AG09309 (cell line): Measurements from ENCODE around the gene IER5.

Experiments used
- DNase-seq: peaks from one replicate; pipeline ENCODE4 v3.0.0-alpha.2; 2010; ENCODE audit warnings: low read depth
- H3K4me3 ChIP-seq: 2 replicates; pipeline ENCODE4 v1.5.1; 2011; ENCODE audit warnings: mild to moderate bottlenecking, low read depth, low read length, moderate library complexity; ENCODE audit not compliant: control insufficient read depth
- CTCF ChIP-seq: IDR thresholded peaks from 2 replicates; pipeline ENCODE4 v1.5.1; 2011; ENCODE audit warnings: mild to moderate bottlenecking, low read depth, low read length, inconsistent platforms; ENCODE audit not compliant: insufficient read depth, control insufficient read depth; ENCODE audit errors: missing control alignments

The IER5 gene

DNA sequence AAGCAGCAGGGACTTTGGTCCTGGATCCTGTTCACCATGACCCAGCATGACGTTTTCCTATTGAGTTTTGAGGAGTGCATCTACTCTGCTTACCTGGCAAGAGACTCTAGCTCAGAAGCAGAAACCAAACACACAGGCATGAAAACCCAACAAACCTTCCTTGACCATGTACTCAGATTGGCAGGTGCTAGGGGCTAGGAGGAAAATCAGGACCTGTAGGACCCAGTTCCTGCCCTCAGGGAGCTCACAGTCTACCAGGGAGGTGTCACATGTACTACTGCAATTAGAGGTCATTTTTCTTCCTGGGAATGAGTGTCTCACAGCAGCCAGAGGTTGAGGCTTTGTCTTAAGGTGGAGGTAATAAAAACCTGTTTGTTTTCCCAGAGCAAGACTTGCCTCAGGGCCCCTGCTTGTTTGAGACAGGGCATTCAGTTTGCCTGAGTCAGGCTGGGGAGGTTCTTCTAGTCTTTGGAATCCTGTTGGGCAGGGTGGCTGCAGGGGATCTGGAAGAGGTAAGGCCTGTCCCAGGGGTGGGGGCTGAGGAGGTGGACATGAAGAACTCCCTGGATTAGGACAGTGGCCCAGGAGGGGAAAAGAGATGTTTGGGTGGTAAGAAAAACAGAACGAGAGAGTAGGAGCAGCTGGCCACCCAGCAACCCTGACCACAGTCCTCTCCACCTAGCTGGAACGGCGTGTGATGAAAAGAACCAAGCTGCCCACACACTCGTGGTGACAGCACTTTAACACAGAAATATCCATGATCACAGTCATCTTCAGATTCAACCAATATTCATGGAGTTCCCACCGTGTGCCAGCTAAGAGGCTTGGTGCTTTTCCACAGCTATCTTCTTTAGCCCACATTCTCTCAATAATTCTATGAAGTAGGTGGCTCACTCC lies 30.8 kb downstream of the IER5 start:
- DNase-seq, result no peak
- no peak for TF ChIP-seq CTCF

DNA sequence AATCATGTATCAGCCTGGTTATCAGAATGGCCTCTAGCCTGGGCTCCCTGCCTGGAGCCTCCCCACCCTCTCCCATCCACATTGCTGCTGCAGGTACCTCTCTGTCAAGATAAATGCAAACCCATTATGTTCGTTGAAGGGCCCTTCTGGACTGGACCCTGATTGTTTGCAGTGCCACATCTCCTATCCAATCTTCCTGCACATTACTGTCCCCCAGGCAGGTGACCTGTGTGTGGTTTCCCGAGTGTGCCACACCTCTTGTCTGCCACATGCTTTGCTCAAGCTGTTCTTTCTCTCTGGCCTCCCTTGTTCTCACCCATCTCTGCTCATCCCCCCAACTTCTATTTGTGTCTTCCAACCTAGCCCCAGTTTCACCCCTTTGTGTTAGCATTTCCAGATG lies 32.4 kb downstream of the IER5 start:
- DNase-seq, result no peak
- TF ChIP-seq CTCF, result no peak
- no peak overlapping the region for H3K4me3 ChIP-seq

More for the DNA sequence above, 30.8 kb downstream of the IER5 start:
- H3K4me3 ChIP-seq, result no peak overlapping the region

GRCh38 chr1:181121498-181121897 lies 33.0 kb downstream of the IER5 start:
- TF ChIP-seq CTCF, result no peak
- no peak for DNase-seq

DNA sequence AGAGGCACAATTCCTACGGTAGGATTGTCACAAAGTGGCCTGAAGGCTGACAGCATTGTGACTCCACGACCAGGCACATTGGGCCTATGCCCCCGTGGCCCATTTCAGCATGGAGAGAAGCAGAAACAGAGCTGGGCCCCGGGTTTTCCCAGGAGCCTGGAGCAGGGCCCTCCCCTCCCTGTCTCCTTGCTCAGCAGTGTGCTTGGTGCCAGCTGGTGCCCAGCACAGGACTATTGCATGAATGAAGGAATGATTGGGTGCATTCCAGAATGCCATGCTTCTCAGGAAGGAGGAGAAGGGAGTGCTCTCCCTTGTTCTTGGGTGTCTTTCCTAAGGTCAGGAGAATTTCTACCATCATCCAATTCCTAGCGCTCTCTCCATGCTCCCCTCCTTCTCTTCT lies 33.7 kb downstream of the IER5 start:
- H3K4me3 ChIP-seq, result no peak overlapping the region
- no peak for TF ChIP-seq CTCF
- DNase-seq, result no peak

More at GRCh38 chr1:181121498-181121897, 33.0 kb downstream of the IER5 start:
- H3K4me3 ChIP-seq, result no peak overlapping the region

DNA sequence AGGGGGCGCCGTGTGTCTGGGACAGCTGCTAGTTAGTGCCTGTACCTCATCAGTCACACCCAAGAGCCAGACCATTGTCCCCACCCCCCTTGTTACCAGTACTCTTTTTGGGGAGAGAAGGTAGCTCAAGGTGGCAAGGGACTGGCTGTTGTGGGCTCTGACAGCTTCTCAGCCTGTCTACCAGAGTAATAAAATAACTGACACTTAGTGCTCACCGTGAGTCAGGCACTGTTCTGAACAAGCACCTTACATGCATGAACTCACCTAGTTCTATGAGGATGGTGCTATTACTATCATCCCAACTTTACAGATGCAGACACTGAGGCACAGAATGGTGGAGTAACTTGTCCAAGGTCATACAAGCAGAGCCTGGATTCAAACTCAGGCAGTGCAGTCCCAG lies 34.7 kb downstream of the IER5 start:
- no peak for TF ChIP-seq CTCF

DNA sequence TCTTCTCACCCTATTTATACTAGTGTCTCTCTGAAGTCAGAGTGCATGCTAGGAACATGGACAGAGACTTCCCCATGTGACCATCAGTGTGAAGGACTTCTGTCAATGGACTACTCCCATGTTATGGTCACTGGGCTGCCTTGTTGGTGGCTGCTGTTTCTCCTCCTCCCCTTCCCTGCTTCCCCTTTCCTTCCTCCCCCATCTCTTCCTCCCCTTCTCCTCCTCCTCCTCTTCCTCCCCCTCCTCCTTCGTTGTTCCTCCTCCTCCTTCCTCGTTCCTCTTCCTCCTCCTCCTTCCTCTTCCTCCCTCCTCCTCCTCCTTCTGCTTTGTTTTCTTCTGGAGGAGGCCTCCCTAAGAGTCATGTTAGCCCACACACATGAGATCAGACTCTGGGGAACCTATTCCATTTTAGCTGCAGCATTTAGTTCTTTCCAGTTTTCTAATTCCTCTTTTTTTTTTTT lies 35.8 kb downstream of the IER5 start:
- TF ChIP-seq CTCF, result no peak
- no peak for DNase-seq
- no peak overlapping the region for H3K4me3 ChIP-seq

More for the DNA sequence above, 34.7 kb downstream of the IER5 start:
- no peak overlapping the region for H3K4me3 ChIP-seq
- DNase-seq, result no peak
